Neural cell (in vitro differentiated cells): ENCODE data around the gene CACNA2D2. TPM values are rescaled to one million over a fixed set of nuclear protein-coding genes. Genes with fewer than 3 reads are reported as not detected.

Experiments used
- H2AFZ ChIP-seq: fragments of 200-600, 300-800 bp; sonication (generic), shearing (Covaris generic); 2 replicates; pipeline ENCODE4 v1.6.0; 2014; ENCODE audit warnings: low read depth, mild to moderate bottlenecking, antibody characterized with exemption, low read length, moderate library complexity
- H3F3A ChIP-seq: fragments of 200-600 bp; shearing (Covaris generic); 2 replicates; pipeline ENCODE4 v1.6.1; 2016; ENCODE audit warnings: mild to moderate bottlenecking, moderate library complexity, mixed read lengths, antibody characterized with exemption, low read length; ENCODE audit not compliant: insufficient read depth, poor library complexity, severe bottlenecking
- H3K27ac ChIP-seq: fragments of 200-600, 300-800 bp; sonication (generic), shearing (Covaris generic); 2 replicates; pipeline ENCODE4 v1.5.1; 2014; ENCODE audit warnings: mild to moderate bottlenecking, low read length, moderate library complexity
- H3K27me3 ChIP-seq: fragments of 300-800, 200-600 bp; sonication (generic), shearing (Covaris generic); 2 replicates; pipeline ENCODE4 v1.6.0; 2014; ENCODE audit warnings: mild to moderate bottlenecking, low read depth, low read length, moderate library complexity; ENCODE audit not compliant: insufficient read depth
- H3K36me3 ChIP-seq: fragments of 300-800, 200-600 bp; sonication (generic), shearing (Covaris generic); 2 replicates; pipeline ENCODE4 v1.5.1; 2014; ENCODE audit warnings: mild to moderate bottlenecking, antibody characterized with exemption, low read length, moderate library complexity; ENCODE audit not compliant: insufficient read depth
- H3K4me2 ChIP-seq: fragments of 300-800, 200-600 bp; sonication (generic), shearing (Covaris generic); 2 replicates; pipeline ENCODE4 v1.6.0; 2014; ENCODE audit warnings: mild to moderate bottlenecking, low read length
- H3K4me3 ChIP-seq: fragments of 300-800, 200-600 bp; sonication (generic), shearing (Covaris generic); 2 replicates; pipeline ENCODE4 v1.5.1; 2014; ENCODE audit warnings: mild to moderate bottlenecking, low read length, moderate library complexity
- H3K79me2 ChIP-seq: fragments of 200-600 bp; shearing (Covaris generic); replicated peaks from 2 replicates; pipeline ENCODE4 v1.6.0; 2014; ENCODE audit warnings: mild to moderate bottlenecking, low read length, moderate library complexity; ENCODE audit not compliant: insufficient read depth
- H3K9ac ChIP-seq: fragments of 300-800, 200-600 bp; sonication (generic), shearing (Covaris generic); 2 replicates; pipeline ENCODE4 v1.6.1; 2016; ENCODE audit warnings: mild to moderate bottlenecking, low read length, mixed read lengths
- H3K9me2 ChIP-seq: fragments of 200-600 bp; shearing (Covaris generic); 2 replicates; pipeline ENCODE4 v1.6.1; 2016; ENCODE audit warnings: mild to moderate bottlenecking, low read length, mixed read lengths; ENCODE audit not compliant: insufficient read depth
- H3K9me3 ChIP-seq: fragments of 200-600, 300-800 bp; sonication (generic), shearing (Covaris generic); 2 replicates; pipeline ENCODE4 v1.6.1; 2016; ENCODE audit warnings: mild to moderate bottlenecking, mixed run types, low read length, moderate library complexity, mixed read lengths
- H4K20me1 ChIP-seq: fragments of 200-600 bp; shearing (Covaris generic); 2 replicates; pipeline ENCODE4 v1.6.1; 2016; ENCODE audit warnings: mild to moderate bottlenecking, mixed run types; ENCODE audit not compliant: insufficient read depth
- EP300 ChIP-seq: fragments of 450-650 bp; conservative IDR thresholded peaks from 2 replicates; pipeline ENCODE4 v1.6.1; 2014; ENCODE audit warnings: antibody characterized with exemption, mild to moderate bottlenecking, moderate library complexity; ENCODE audit not compliant: poor library complexity, severe bottlenecking
- EZH2 ChIP-seq: fragments of 200-600, 300-800 bp; shearing (Covaris generic), sonication (generic); IDR thresholded peaks from 2 replicates; pipeline ENCODE4 v1.6.1; 2014; ENCODE audit warnings: antibody characterized with exemption, low read length, borderline replicate concordance, mild to moderate bottlenecking; ENCODE audit not compliant: insufficient read depth, poor library complexity, severe bottlenecking
- MXI1 ChIP-seq: fragments of 450-650 bp; conservative IDR thresholded peaks from 2 replicates; pipeline ENCODE4 v1.6.1; 2014; ENCODE audit warnings: antibody characterized with exemption, mild to moderate bottlenecking; ENCODE audit not compliant: poor library complexity, severe bottlenecking
- POLR2AphosphoS5 ChIP-seq: IDR thresholded peaks from 2 replicates; pipeline ENCODE4 v1.6.1; 2012
- RAD21 ChIP-seq: fragments of 450-650 bp; conservative IDR thresholded peaks from 2 replicates; pipeline ENCODE4 v1.6.1; 2014; ENCODE audit warnings: antibody characterized with exemption, mild to moderate bottlenecking, moderate library complexity
- REST ChIP-seq: IDR thresholded peaks from 2 replicates; pipeline ENCODE4 v1.6.1; 2012; ENCODE audit warnings: borderline replicate concordance
- SMC3 ChIP-seq: fragments of 450-650 bp; conservative IDR thresholded peaks from 2 replicates; pipeline ENCODE4 v1.6.1; 2014; ENCODE audit warnings: antibody characterized with exemption, mild to moderate bottlenecking, moderate library complexity; ENCODE audit not compliant: poor library complexity
- TAF1 ChIP-seq: IDR thresholded peaks from 2 replicates; pipeline ENCODE4 v1.6.1; 2012; ENCODE audit warnings: low read depth
- polyA plus RNA-seq: library from polyadenylated mRNA; depleted of rRNA; stranded (reverse); fragments of >200 nt; gene quantifications from 2 replicates; pipeline ENCODE4 v1.2.3, GENCODE V29; 2014
- TF ChIP-seq, protein P1 (sequence below): fragments of 450-650 bp; IDR thresholded peaks from 2 replicates; pipeline ENCODE4 v1.5.1; 2014; ENCODE audit warnings: antibody characterized with exemption, mild to moderate bottlenecking, moderate library complexity; ENCODE audit not compliant: poor library complexity, severe bottlenecking

Gene CACNA2D2
- polyA plus RNA-seq, 1 donor from 2014 or later: 7.8 TPM

DNA sequence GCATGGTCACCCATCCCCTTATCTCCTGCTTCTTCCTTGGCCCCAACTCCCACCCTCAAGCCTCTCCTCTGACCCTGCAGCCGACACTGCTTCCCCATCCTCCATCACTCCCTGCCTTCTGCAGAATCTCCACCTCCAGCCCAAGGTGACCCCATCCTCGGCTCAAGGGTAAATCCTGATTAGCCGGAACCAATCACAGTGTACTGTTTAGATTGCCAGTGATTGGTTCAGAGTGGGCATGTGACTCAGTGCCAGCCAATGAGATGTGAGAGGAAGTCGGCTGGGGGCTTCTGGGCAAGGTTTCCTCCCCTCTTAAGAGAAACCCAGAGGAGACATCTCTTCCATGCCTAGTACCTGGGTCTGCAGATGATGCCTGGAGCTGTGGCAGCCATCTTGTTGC lies 10.3 kb downstream of the CACNA2D2 start:
- H3K9me3 ChIP-seq: no peaks in the 10 kb centered on the region
- no peaks in the 10 kb centered on the region for H3K9me2 ChIP-seq
- H3K4me3 ChIP-seq: no peak overlapping the region
- H3K27ac ChIP-seq: no peak overlapping the region
- no peak overlapping the region for H3K4me2 ChIP-seq
- TF ChIP-seq, protein P1, sequence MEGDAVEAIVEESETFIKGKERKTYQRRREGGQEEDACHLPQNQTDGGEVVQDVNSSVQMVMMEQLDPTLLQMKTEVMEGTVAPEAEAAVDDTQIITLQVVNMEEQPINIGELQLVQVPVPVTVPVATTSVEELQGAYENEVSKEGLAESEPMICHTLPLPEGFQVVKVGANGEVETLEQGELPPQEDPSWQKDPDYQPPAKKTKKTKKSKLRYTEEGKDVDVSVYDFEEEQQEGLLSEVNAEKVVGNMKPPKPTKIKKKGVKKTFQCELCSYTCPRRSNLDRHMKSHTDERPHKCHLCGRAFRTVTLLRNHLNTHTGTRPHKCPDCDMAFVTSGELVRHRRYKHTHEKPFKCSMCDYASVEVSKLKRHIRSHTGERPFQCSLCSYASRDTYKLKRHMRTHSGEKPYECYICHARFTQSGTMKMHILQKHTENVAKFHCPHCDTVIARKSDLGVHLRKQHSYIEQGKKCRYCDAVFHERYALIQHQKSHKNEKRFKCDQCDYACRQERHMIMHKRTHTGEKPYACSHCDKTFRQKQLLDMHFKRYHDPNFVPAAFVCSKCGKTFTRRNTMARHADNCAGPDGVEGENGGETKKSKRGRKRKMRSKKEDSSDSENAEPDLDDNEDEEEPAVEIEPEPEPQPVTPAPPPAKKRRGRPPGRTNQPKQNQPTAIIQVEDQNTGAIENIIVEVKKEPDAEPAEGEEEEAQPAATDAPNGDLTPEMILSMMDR: no peak
- no peak for TF ChIP-seq TAF1
- TF ChIP-seq SMC3: no peak
- TF ChIP-seq EZH2: no peak
- no peak for TF ChIP-seq MXI1
- TF ChIP-seq RAD21: no peak
- TF ChIP-seq EP300: no peak
- TF ChIP-seq POLR2AphosphoS5: no peak
- TF ChIP-seq REST: no peak
- peaks cover 4% of the 10 kb centered on the region for H4K20me1 ChIP-seq
- no peaks in the 10 kb centered on the region for H3K27me3 ChIP-seq
- H2AFZ ChIP-seq: no peak overlapping the region
- no peaks in the 10 kb centered on the region for H3K36me3 ChIP-seq
- no peaks in the 10 kb centered on the region for H3K79me2 ChIP-seq
- H3F3A ChIP-seq: no peaks in the 10 kb centered on the region
- H3K9ac ChIP-seq: no peak overlapping the region

DNA sequence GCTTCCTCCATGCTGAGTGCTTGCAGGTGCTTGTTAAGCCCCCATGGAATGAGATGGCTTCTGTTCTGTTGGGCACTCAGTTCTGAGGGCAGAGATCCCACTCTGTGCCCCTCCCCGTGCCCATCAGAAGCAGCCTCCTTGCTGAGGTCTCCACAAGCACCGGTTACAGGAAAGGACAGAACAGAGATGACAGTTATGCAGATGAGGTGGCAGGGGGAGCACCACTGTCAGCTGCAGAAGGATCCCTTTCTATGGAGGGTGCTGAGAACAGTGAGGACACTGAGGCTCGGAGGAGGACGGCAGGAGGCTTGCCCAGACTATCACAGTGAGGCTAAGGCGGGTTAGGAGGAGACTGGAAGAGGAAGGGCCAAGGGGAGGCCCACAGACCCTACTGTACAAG lies 12.4 kb downstream of the CACNA2D2 start:
- Histone ChIP-seq H3K79me2 (no peaks in the 10 kb centered on the region), H3F3A (no peaks in the 10 kb centered on the region), H4K20me1 (no peaks in the 10 kb centered on the region), H2AFZ (no peak overlapping the region), H3K9me3 (no peaks in the 10 kb centered on the region), H3K4me2 (no peak overlapping the region), H3K9me2 (no peaks in the 10 kb centered on the region), H3K4me3 (no peak overlapping the region), H3K36me3 (no peaks in the 10 kb centered on the region), H3K27ac (no peak overlapping the region), H3K9ac (no peak overlapping the region), H3K27me3 (no peaks in the 10 kb centered on the region)
- TF ChIP-seq, protein P1: no peak
- no peak for TF ChIP-seq TAF1
